Measurements from ENCODE around the gene POU2AF1.

GRCh38 chr11:111344032-111344431 is 35.0 kb downstream of the POU2AF1 start:
- no peak for TF ChIP-seq CTCF (IDR thresholded peaks at IDR 0.05; ENCODE audit: insufficient read depth, low read length, poor library complexity, severe bottlenecking)
- no peak for TF ChIP-seq EZH2phosphoT487 (conservative IDR thresholded peaks at IDR 0.05; ENCODE audit: low read length)
